Melanocyte of skin (primary cell): ENCODE measurements around the gene SLC12A4. TPM values are rescaled to one million over a fixed set of nuclear protein-coding genes. Genes with fewer than 3 reads are reported as not detected.

Experiments used
- small RNA-seq, 2 donors: library from RNA; depleted of rRNA; stranded (forward); fragments of <200 nt; gene quantifications; one replicate each; pipeline ENCODE3, GENCODE V24; 2012
- total RNA-seq, 2 donors: library from RNA; depleted of rRNA; stranded (reverse); fragments of >200 nt; gene quantifications; 2 replicates each; pipeline ENCODE4 v1.2.3, GENCODE V29; 2012

SLC12A4 gene
- 10 to 100 TPM; 25.3 to 25.5 TPM for total RNA-seq

GRCh38 chr16:67968400-67969253, at the start of gene SLC12A4:
Gene SLC12A4 (minus strand): TSS chr16:67968637. CDS start chr16:67968553, 84 bp downstream.

GRCh38 chr16:68015681-68016080, 47.2 kb upstream of the SLC12A4 start, which contains the start of gene DPEP2NB:
Gene DPEP2NB (minus strand): TSS chr16:68015911. CDS start chr16:68015770, 141 bp downstream.

GRCh38 chr16:67998779-67999688, 30.6 kb upstream of the SLC12A4 start, which contains the start of gene DPEP2:
Gene DPEP2 (minus strand): TSS chr16:67999484. CDS start chr16:67993212, 6,272 bp downstream.

GRCh38 chr16:67979955-67980678, 11.7 kb upstream of the SLC12A4 start, which contains the start of gene DPEP3:
Gene DPEP3 (minus strand): TSS chr16:67980499. CDS start chr16:67980380, 119 bp downstream.

GRCh38 chr16:67943619-67944504, 24.6 kb downstream of the SLC12A4 start, which contains the start of gene LCAT:
Gene LCAT (minus strand): TSS chr16:67944120. CDS start chr16:67944101, 19 bp downstream.

GRCh38 chr16:67936124-67936879, 32.1 kb downstream of the SLC12A4 start, which contains the start of gene PSMB10:
Gene PSMB10 (minus strand): TSS chr16:67936850. CDS start chr16:67936749, 101 bp downstream.

GRCh38 chr16:67931712-67932461, 36.5 kb downstream of the SLC12A4 start, which contains the start of gene CTRL:
Gene CTRL (minus strand): TSS chr16:67931862. CDS start chr16:67931852, 10 bp downstream.

Small RNA genes within 50 kb of the gene (small RNA-seq; reads per million reads assigned to genes)
- gene RNU6-359P, result 0.21 to 0.35 reads per million in 2 donors

Other genes starting within 250 kb of the SLC12A4 start
- gene GFOD2, start 249.3 kb downstream of the SLC12A4 start, total RNA-seq, result 10 to 100 TPM in 1 of 2 donors, 1 to 10 TPM in 1; 10.0 to 16.3 TPM
- 10 to 100 TPM; 13.8 to 14.0 TPM for gene RANBP10, start 162.1 kb downstream of the SLC12A4 start, total RNA-seq
- under 1 TPM; 0.67 to 0.69 TPM for gene TSNAXIP1, start 161.7 kb downstream of the SLC12A4 start, total RNA-seq
- gene THAP11, start 126.3 kb downstream of the SLC12A4 start, total RNA-seq, result 10 to 100 TPM; 26.5 to 40.0 TPM
- 100 to 1,000 TPM; 317 to 429 TPM for gene NUTF2, start 121.7 kb downstream of the SLC12A4 start, total RNA-seq
- gene CENPT, start 120.9 kb downstream of the SLC12A4 start, total RNA-seq, result 10 to 100 TPM; 20.3 to 29.0 TPM
- 10 to 100 TPM; 55.7 to 64.9 TPM for gene EDC4, start 95.6 kb downstream of the SLC12A4 start, total RNA-seq
- gene NRN1L, start 83.8 kb downstream of the SLC12A4 start, total RNA-seq, result under 1 TPM in 1 of 2 donors, not detected in 1; 0.34 TPM
- gene PSKH1, start 75.4 kb downstream of the SLC12A4 start, total RNA-seq, result 10 to 100 TPM; 19.6 to 24.1 TPM
- 1 to 10 TPM in 1 of 2 donors, not detected in 1; 1.3 TPM for gene CTRL, start 36.8 kb downstream of the SLC12A4 start, total RNA-seq
- 10 to 100 TPM; 63.9 to 66.4 TPM for gene PSMB10, start 31.8 kb downstream of the SLC12A4 start, total RNA-seq
- 1 to 10 TPM; 1.0 to 1.7 TPM for gene LCAT, start 24.5 kb downstream of the SLC12A4 start, total RNA-seq
- gene DPEP3, start 11.9 kb upstream of the SLC12A4 start, total RNA-seq, result not detected
- not detected for gene DPEP2, start 30.8 kb upstream of the SLC12A4 start, total RNA-seq
- not detected for gene DPEP2NB, start 47.3 kb upstream of the SLC12A4 start, total RNA-seq
- gene DDX28, start 54.6 kb upstream of the SLC12A4 start, total RNA-seq, result 10 to 100 TPM; 17.6 to 19.6 TPM
- 10 to 100 TPM; 14.1 to 24.6 TPM for gene DUS2, start 54.6 kb upstream of the SLC12A4 start, total RNA-seq
- gene NFATC3, start 116.7 kb upstream of the SLC12A4 start, total RNA-seq, result 10 to 100 TPM; 20.3 to 31.3 TPM